ENCODE data around the gene POFUT2.

The POFUT2 gene

DNA sequence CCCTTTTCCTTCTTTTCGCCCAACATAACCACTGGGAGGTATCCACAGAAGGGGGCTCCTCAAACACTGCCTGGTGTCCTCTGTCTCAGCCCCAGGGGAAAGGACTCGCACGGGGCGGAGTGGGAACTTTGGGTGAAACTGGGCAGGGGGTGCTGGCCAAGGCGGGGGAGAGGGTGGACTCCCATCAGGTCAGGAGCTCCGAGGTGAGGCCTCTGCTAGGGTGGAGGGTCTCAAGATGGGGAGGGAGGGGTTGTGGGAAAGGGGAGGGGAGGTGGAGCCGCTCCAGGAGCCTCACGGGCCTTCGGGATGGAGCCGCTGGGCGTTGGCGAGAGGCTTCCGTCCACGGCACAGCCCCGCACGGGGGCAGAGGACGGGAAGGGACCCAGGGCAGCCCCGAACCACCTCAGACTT, 43.2 kb upstream of the POFUT2 start:
- Histone ChIP-seq H3K4me3 (replicated peaks; ENCODE audit: insufficient read depth, low read length) (no peak overlapping the region), H3K27ac (replicated peaks) (no peak overlapping the region), H3K27me3 (ENCODE audit: insufficient read depth, poor library complexity, severe bottlenecking) (peaks cover 2% of the 10 kb centered on the region)
- no peak for DNase-seq (ENCODE audit: low read depth in 1 of 2, low spot score in 1 of 2)
- no peak for TF ChIP-seq GABPA (IDR thresholded peaks at IDR 0.05; ENCODE audit: low read depth)
- TF ChIP-seq, protein P1, sequence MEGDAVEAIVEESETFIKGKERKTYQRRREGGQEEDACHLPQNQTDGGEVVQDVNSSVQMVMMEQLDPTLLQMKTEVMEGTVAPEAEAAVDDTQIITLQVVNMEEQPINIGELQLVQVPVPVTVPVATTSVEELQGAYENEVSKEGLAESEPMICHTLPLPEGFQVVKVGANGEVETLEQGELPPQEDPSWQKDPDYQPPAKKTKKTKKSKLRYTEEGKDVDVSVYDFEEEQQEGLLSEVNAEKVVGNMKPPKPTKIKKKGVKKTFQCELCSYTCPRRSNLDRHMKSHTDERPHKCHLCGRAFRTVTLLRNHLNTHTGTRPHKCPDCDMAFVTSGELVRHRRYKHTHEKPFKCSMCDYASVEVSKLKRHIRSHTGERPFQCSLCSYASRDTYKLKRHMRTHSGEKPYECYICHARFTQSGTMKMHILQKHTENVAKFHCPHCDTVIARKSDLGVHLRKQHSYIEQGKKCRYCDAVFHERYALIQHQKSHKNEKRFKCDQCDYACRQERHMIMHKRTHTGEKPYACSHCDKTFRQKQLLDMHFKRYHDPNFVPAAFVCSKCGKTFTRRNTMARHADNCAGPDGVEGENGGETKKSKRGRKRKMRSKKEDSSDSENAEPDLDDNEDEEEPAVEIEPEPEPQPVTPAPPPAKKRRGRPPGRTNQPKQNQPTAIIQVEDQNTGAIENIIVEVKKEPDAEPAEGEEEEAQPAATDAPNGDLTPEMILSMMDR (IDR thresholded peaks at IDR 0.05; ENCODE audit: insufficient read depth, low read length): no peak
- no peak for TF ChIP-seq SPI1 (IDR thresholded peaks at IDR 0.05; ENCODE audit: borderline replicate concordance, low read depth)
- TF ChIP-seq POLR2AphosphoS5 (IDR thresholded peaks at IDR 0.05; ENCODE audit: low read depth): no peak
- TF ChIP-seq, protein P2, sequence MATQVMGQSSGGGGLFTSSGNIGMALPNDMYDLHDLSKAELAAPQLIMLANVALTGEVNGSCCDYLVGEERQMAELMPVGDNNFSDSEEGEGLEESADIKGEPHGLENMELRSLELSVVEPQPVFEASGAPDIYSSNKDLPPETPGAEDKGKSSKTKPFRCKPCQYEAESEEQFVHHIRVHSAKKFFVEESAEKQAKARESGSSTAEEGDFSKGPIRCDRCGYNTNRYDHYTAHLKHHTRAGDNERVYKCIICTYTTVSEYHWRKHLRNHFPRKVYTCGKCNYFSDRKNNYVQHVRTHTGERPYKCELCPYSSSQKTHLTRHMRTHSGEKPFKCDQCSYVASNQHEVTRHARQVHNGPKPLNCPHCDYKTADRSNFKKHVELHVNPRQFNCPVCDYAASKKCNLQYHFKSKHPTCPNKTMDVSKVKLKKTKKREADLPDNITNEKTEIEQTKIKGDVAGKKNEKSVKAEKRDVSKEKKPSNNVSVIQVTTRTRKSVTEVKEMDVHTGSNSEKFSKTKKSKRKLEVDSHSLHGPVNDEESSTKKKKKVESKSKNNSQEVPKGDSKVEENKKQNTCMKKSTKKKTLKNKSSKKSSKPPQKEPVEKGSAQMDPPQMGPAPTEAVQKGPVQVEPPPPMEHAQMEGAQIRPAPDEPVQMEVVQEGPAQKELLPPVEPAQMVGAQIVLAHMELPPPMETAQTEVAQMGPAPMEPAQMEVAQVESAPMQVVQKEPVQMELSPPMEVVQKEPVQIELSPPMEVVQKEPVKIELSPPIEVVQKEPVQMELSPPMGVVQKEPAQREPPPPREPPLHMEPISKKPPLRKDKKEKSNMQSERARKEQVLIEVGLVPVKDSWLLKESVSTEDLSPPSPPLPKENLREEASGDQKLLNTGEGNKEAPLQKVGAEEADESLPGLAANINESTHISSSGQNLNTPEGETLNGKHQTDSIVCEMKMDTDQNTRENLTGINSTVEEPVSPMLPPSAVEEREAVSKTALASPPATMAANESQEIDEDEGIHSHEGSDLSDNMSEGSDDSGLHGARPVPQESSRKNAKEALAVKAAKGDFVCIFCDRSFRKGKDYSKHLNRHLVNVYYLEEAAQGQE (IDR thresholded peaks at IDR 0.05; ENCODE audit: insufficient replicate concordance, low read depth): no peak

DNA sequence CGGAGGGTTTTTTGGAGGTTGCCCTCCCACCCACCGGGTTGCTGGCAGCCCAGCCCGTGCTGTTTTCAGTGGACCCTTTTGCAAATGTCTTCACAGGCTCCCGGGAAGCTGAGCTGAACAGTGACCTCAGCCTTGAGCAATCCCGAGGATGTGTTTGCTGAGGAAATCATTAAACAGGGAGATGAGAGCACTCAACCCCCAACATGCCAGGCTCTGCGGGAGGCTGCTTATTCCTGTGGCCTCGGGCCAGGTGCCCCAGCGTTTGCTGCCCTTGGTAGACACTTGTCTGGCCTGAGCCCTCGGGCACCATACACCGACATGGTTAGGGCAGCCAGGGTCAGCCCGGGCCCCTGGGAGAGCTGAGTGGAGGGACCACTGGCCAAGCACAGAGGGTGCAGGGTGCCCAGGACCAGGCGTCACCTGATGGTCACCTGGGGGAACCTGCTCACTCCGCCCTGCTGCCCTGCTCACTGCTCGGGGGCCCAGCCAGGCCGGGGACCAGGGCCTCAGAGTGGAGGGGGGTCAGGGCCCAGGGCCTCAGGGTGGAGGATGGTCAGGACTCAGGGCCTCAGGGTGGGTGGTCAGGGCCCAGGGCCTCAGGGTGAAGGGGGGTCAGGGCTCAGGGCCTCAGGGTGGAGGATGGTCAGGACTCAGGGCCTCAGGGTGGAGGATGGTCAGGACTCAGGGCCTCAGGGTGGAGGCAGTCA, 42.5 kb upstream of the POFUT2 start:
- Histone ChIP-seq H3K4me3 (replicated peaks; ENCODE audit: insufficient read depth, low read length) (no peak overlapping the region), H3K27me3 (ENCODE audit: insufficient read depth, poor library complexity, severe bottlenecking) (peaks cover 4% of the 10 kb centered on the region), H3K27ac (replicated peaks) (no peak overlapping the region)
- TF ChIP-seq, protein P1 (IDR thresholded peaks at IDR 0.05; ENCODE audit: insufficient read depth, low read length): no peak
- TF ChIP-seq POLR2AphosphoS5 (IDR thresholded peaks at IDR 0.05; ENCODE audit: low read depth): no peak
- no peak for TF ChIP-seq GABPA (IDR thresholded peaks at IDR 0.05; ENCODE audit: low read depth)
- TF ChIP-seq, protein P2 (IDR thresholded peaks at IDR 0.05; ENCODE audit: insufficient replicate concordance, low read depth): no peak
- TF ChIP-seq SPI1 (IDR thresholded peaks at IDR 0.05; ENCODE audit: borderline replicate concordance, low read depth): no peak
- DNase-seq (ENCODE audit: low read depth in 1 of 2, low spot score in 1 of 2): no peak

DNA sequence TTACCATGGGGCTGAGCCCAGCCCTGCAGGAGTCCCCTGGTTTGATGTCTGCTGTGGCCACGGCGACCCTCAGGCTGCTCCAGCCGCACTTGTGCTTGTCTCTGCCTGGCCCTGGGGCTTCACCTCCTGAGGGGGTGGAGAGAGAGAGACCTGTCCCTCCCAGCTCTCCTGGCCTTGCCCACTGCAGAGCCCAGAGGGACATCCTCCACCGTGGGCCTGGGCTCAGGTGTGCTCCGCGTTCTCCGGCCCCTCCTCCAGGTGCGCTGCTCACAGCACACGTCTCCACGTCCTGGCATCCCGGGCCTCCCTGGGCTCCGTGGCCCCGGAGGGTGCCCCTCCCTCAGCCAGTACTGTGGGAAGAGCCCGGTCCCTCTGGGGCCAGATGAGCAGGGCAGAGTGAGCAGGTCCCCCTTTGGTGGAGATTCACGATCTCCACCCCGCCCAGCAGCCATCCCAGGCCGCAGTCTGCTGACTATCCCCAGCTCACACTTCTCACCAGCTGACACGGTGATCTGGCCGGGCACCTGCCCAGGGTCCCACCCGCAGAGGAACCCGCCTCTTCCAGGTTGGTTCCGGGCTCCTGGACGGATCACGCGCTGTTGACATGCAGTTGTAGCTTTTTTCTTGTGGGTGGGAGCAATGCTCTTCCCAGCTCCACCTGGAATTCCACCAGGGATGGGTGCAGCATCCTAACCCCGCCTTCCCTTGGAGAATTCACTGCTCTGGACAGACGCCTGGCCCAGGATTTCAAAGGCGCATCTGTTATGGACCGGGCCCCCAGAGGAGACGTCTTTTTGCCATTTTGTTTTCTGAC, 41.8 kb upstream of the POFUT2 start:
- no peak overlapping the region for H3K27ac ChIP-seq (replicated peaks)
- H3K27me3 ChIP-seq (ENCODE audit: insufficient read depth, poor library complexity, severe bottlenecking): peaks cover 4% of the 10 kb centered on the region
- DNase-seq (ENCODE audit: low read depth in 1 of 2, low spot score in 1 of 2): no peak
- TF ChIP-seq, protein P2 (IDR thresholded peaks at IDR 0.05; ENCODE audit: insufficient replicate concordance, low read depth): no peak
- TF ChIP-seq, protein P1 (IDR thresholded peaks at IDR 0.05; ENCODE audit: insufficient read depth, low read length): no peak
- no peak for TF ChIP-seq GABPA (IDR thresholded peaks at IDR 0.05; ENCODE audit: low read depth)
- TF ChIP-seq SPI1 (IDR thresholded peaks at IDR 0.05; ENCODE audit: borderline replicate concordance, low read depth): no peak
- TF ChIP-seq POLR2AphosphoS5 (IDR thresholded peaks at IDR 0.05; ENCODE audit: low read depth): no peak
- H3K4me3 ChIP-seq (replicated peaks; ENCODE audit: insufficient read depth, low read length): no peak overlapping the region
